OCI-LY7 (cell line): ENCODE measurements around the gene MORF4L1. TPM values are rescaled to one million over a fixed set of nuclear protein-coding genes. Genes with fewer than 3 reads are reported as not detected.

ENCODE experiments used
- BruUV-seq: library from RNA; stranded (reverse); fragments of 400-500 nt; replicated peaks from 2 replicates; lab custom pipeline; 2021; lab: Mats Ljungman, UMichigan
- CTCF ChIA-PET: fragments of 300-600 bp; sonication (Branson Sonifier 250); formaldehyde crosslinking; loops from one replicate; lab custom pipeline; 2022; ENCODE audit warnings: antibody characterized with exemption; ENCODE audit not compliant: unreplicated experiment; lab: Charles Lee
- POLR2A ChIA-PET: fragments of 300-600 bp; sonication (Branson Sonifier 250); formaldehyde crosslinking; loops from one replicate; lab custom pipeline; 2022; ENCODE audit warnings: antibody characterized with exemption; lab: Charles Lee
- DNase-seq: peaks from one replicate; pipeline ENCODE4 v3.0.0-alpha.2; 2015; ENCODE audit warnings: low spot score
- H2AFZ ChIP-seq: fragments of 200-600 bp; sonication (generic), shearing (Covaris generic); 2 replicates; pipeline ENCODE4 v1.6.1; 2014; ENCODE audit warnings: mild to moderate bottlenecking, antibody characterized with exemption, low read length, moderate library complexity
- H3K27ac ChIP-seq: fragments of 200-600 bp; sonication (generic); 2 replicates; pipeline ENCODE4 v1.5.1; 2014; ENCODE audit warnings: mixed run types, low read depth, mild to moderate bottlenecking, moderate library complexity, low read length, inconsistent platforms; ENCODE audit not compliant: poor library complexity, severe bottlenecking
- H3K36me3 ChIP-seq: fragments of 200-600 bp; sonication (generic); 2 replicates; pipeline ENCODE4 v1.6.1; 2014; ENCODE audit warnings: mild to moderate bottlenecking, antibody characterized with exemption, low read length, moderate library complexity, mixed read lengths; ENCODE audit not compliant: insufficient read depth
- H3K4me1 ChIP-seq: fragments of 200-600 bp; sonication (generic); 2 replicates; pipeline ENCODE4 v1.5.1; 2014; ENCODE audit warnings: mild to moderate bottlenecking, low read length; ENCODE audit not compliant: insufficient read depth, poor library complexity, severe bottlenecking
- H3K4me2 ChIP-seq: fragments of 200-600 bp; sonication (generic); 2 replicates; pipeline ENCODE4 v1.6.1; 2014; ENCODE audit warnings: mild to moderate bottlenecking, low read length
- H3K4me3 ChIP-seq: fragments of 200-600 bp; sonication (generic); 2 replicates; pipeline ENCODE4 v1.5.1; 2014; ENCODE audit warnings: mild to moderate bottlenecking, low read depth, low read length; ENCODE audit not compliant: poor library complexity, severe bottlenecking
- H3K79me2 ChIP-seq: fragments of 200-600 bp; sonication (generic); 2 replicates; pipeline ENCODE4 v1.6.1; 2016; ENCODE audit warnings: low read depth, mild to moderate bottlenecking, low read length, moderate library complexity, mixed read lengths; ENCODE audit not compliant: insufficient read depth
- H3K9me2 ChIP-seq: fragments of 200-600 bp; sonication (generic); 2 replicates; pipeline ENCODE4 v1.6.1; 2016; ENCODE audit warnings: mild to moderate bottlenecking, low read length, mixed read lengths; ENCODE audit not compliant: insufficient read depth
- H3K9me3 ChIP-seq: fragments of 200-600 bp; sonication (generic); 2 replicates; pipeline ENCODE4 v1.6.1; 2014; ENCODE audit warnings: mild to moderate bottlenecking, mixed run types, low read length, mixed read lengths
- H4K20me1 ChIP-seq: fragments of 200-600 bp; sonication (generic); 2 replicates; pipeline ENCODE4 v1.6.1; 2014; ENCODE audit warnings: mild to moderate bottlenecking, antibody characterized with exemption, low read length, moderate library complexity, mixed read lengths; ENCODE audit not compliant: insufficient read depth
- CTCF ChIP-seq: fragments of 200-600 bp; sonication (generic); conservative IDR thresholded peaks from 2 replicates; pipeline ENCODE4 v1.5.1; 2014; ENCODE audit warnings: mild to moderate bottlenecking, antibody characterized with exemption, low read length, moderate library complexity, mixed read lengths
- EZH2phosphoT487 ChIP-seq: fragments of 200-600 bp; sonication (generic); IDR thresholded peaks from 2 replicates; pipeline ENCODE4 v1.6.1; 2018; ENCODE audit warnings: low read depth, borderline replicate concordance, mild to moderate bottlenecking, mixed run types, antibody characterized with exemption, low read length, moderate library complexity, mixed read lengths
- intact Hi-C: fragments of 100-400 bp; cut with micrococcal nuclease; formaldehyde crosslinking; loops from one replicate; pipeline ENCODE4 v1.10.0; 2022; ENCODE audit not compliant: unreplicated experiment
- total RNA-seq, 2 experiments: library from RNA; depleted of rRNA in 1 of 2; stranded (reverse); fragments of >200 nt in 1 of 2; shearing (Covaris generic) in 1 of 2; gene quantifications; 2 replicates each; pipeline ENCODE4 v1.2.3, GENCODE V29; 2014 to 2022

The MORF4L1 gene
- total RNA-seq, 2 experiments from 2014 or later, result 152 to 286 TPM

- BruUV-seq, result no TSS peak
- POLR2A ChIA-PET, result interaction anchor here (1.0 kb wide), 1 partner anchor 9 kb away, joined by 3 read pairs; no protein-coding TSS in a partner anchor
- TF ChIP-seq CTCF (no peak), EZH2phosphoT487 (no peak)
- Histone ChIP-seq H3K36me3 (peaks cover 72% of the 10 kb centered on the region), H3K9me2 (no peaks in the 10 kb centered on the region), H3K4me1 (no peaks in the 10 kb centered on the region), H4K20me1 (no peaks in the 10 kb centered on the region), H3K4me3 (no peak overlapping the region), H3K4me2 (no peak overlapping the region), H2AFZ (no peak overlapping the region), H3K27ac (no peak overlapping the region), H3K9me3 (no peaks in the 10 kb centered on the region), H3K79me2 (no peaks in the 10 kb centered on the region)
- CTCF ChIA-PET, result no interaction called here
- DNase-seq, result no peak
- intact Hi-C loops, result no loop called here
These were observed 39.6 kb downstream of the MORF4L1 start for GRCh38 chr15:78912316-78912715.

GRCh38 chr15:78913012-78913411 lies 40.3 kb downstream of the MORF4L1 start:
- no TSS peak for BruUV-seq
- intact Hi-C loops, result no loop called here
- no peaks in the 10 kb centered on the region for H4K20me1 ChIP-seq
- ChIA-PET POLR2A (no interaction called here), CTCF (interaction anchor here (1.0 kb wide), 1 partner anchor 985 kb away, joined by 3 read pairs; no protein-coding TSS in a partner anchor)
- no peaks in the 10 kb centered on the region for H3K4me1 ChIP-seq
- H2AFZ ChIP-seq, result no peak overlapping the region
- H3K4me2 ChIP-seq, result no peak overlapping the region
- no peak overlapping the region for H3K27ac ChIP-seq
- H3K9me2 ChIP-seq, result no peaks in the 10 kb centered on the region
- H3K9me3 ChIP-seq, result no peaks in the 10 kb centered on the region
- TF ChIP-seq EZH2phosphoT487, result no peak
- no peak for TF ChIP-seq CTCF
- no peak overlapping the region for H3K4me3 ChIP-seq
- DNase-seq, result no peak
- no peaks in the 10 kb centered on the region for H3K79me2 ChIP-seq
- peaks cover 71% of the 10 kb centered on the region for H3K36me3 ChIP-seq

- Histone ChIP-seq H3K79me2 (no peaks in the 10 kb centered on the region), H3K9me2 (no peaks in the 10 kb centered on the region), H3K4me3 (no peak overlapping the region), H4K20me1 (no peaks in the 10 kb centered on the region), H2AFZ (no peak overlapping the region), H3K4me2 (no peak overlapping the region), H3K36me3 (peaks cover 72% of the 10 kb centered on the region), H3K4me1 (no peaks in the 10 kb centered on the region), H3K9me3 (no peaks in the 10 kb centered on the region), H3K27ac (no peak overlapping the region)
- TF ChIP-seq EZH2phosphoT487 (no peak), CTCF (peak; percentile 54)
- intact Hi-C loops, result no loop called here
- ChIA-PET POLR2A (interaction anchor here (0.7 to 1.1 kb wide), 4 partner anchors 92 to 515 kb away, joined by 3 read pairs; no protein-coding TSS in a partner anchor), CTCF (no interaction called here)
- DNase-seq, result no peak
- no TSS peak for BruUV-seq
These were observed 41.5 kb downstream of the MORF4L1 start for GRCh38 chr15:78914027-78914764.
